Measurements from ENCODE around the gene CALD1. TPM values are rescaled to one million over a fixed set of nuclear protein-coding genes. Genes with fewer than 3 reads are reported as not detected.

The CALD1 gene
- total RNA-seq, 3 donors from 2014 or later, result 40.3 to 1,241 (median 134) TPM

GRCh38 chr7:134900166-134900982, 120.9 kb downstream of the CALD1 start:
- intact Hi-C loops (cut with DNase I, micrococcal nuclease), result no loop called here
- H3K4me3 ChIP-seq, result no peak overlapping the region
- H3K36me3 ChIP-seq (ENCODE audit: low read depth), result no peaks in the 10 kb centered on the region
- peaks cover 8% of the 10 kb centered on the region for H3K9me3 ChIP-seq
- TF ChIP-seq, protein P1, sequence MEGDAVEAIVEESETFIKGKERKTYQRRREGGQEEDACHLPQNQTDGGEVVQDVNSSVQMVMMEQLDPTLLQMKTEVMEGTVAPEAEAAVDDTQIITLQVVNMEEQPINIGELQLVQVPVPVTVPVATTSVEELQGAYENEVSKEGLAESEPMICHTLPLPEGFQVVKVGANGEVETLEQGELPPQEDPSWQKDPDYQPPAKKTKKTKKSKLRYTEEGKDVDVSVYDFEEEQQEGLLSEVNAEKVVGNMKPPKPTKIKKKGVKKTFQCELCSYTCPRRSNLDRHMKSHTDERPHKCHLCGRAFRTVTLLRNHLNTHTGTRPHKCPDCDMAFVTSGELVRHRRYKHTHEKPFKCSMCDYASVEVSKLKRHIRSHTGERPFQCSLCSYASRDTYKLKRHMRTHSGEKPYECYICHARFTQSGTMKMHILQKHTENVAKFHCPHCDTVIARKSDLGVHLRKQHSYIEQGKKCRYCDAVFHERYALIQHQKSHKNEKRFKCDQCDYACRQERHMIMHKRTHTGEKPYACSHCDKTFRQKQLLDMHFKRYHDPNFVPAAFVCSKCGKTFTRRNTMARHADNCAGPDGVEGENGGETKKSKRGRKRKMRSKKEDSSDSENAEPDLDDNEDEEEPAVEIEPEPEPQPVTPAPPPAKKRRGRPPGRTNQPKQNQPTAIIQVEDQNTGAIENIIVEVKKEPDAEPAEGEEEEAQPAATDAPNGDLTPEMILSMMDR (IDR thresholded peaks at IDR 0.05), result no peak
- DNase-seq (no peak), ATAC-seq (no peak)
- H3K4me1 ChIP-seq (ENCODE audit: low read depth), result no peaks in the 10 kb centered on the region

GRCh38 chr7:134901389-134902020, 122.1 kb downstream of the CALD1 start:
- H3K4me1 ChIP-seq (ENCODE audit: low read depth), result no peaks in the 10 kb centered on the region
- ATAC-seq (no peak), DNase-seq (no peak)
- TF ChIP-seq, protein P1 (IDR thresholded peaks at IDR 0.05), result no peak
- no peak overlapping the region for H3K4me3 ChIP-seq
- intact Hi-C loops (cut with DNase I, micrococcal nuclease), result no loop called here
- peaks cover 2% of the 10 kb centered on the region for H3K9me3 ChIP-seq
- no peaks in the 10 kb centered on the region for H3K36me3 ChIP-seq (ENCODE audit: low read depth)

DNA sequence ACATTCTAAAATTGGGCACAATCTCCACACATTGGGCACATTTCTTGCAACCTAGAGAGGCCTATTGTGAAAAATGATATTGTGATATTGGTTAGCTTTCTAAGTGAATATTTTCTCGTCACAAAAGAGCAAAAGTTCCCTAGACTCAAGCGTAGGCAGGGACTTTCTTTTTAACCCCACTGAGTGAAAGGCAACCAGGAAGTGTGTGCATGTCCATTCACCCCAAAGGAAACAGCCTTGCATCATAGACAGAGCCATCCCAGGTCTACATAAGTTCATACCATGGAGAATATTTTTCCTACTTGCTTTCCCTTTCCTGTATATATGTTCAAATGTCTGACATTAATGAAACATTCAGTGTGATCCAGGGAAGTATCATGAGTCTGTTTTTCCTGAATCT, 122.6 kb downstream of the CALD1 start:
- intact Hi-C loops (cut with DNase I, micrococcal nuclease), result no loop called here
- no peak for DNase-seq

GRCh38 chr7:134903073-134903790, 123.8 kb downstream of the CALD1 start:
- H3K9me3 ChIP-seq, result no peaks in the 10 kb centered on the region
- DNase-seq (no peak), ATAC-seq (no peak)
- TF ChIP-seq, protein P1 (IDR thresholded peaks at IDR 0.05), result no peak
- H3K36me3 ChIP-seq (ENCODE audit: low read depth), result no peaks in the 10 kb centered on the region
- intact Hi-C loops (cut with DNase I, micrococcal nuclease), result no loop called here
- no peak overlapping the region for H3K4me3 ChIP-seq
- H3K4me1 ChIP-seq (ENCODE audit: low read depth), result no peaks in the 10 kb centered on the region

More for the DNA sequence above, 122.6 kb downstream of the CALD1 start:
- no peaks in the 10 kb centered on the region for H3K9me3 ChIP-seq
- no peak for ATAC-seq
- no peaks in the 10 kb centered on the region for H3K36me3 ChIP-seq (ENCODE audit: low read depth)
- TF ChIP-seq, protein P1 (IDR thresholded peaks at IDR 0.05), result no peak
- H3K4me1 ChIP-seq (ENCODE audit: low read depth), result no peaks in the 10 kb centered on the region
- no peak overlapping the region for H3K4me3 ChIP-seq

DNA sequence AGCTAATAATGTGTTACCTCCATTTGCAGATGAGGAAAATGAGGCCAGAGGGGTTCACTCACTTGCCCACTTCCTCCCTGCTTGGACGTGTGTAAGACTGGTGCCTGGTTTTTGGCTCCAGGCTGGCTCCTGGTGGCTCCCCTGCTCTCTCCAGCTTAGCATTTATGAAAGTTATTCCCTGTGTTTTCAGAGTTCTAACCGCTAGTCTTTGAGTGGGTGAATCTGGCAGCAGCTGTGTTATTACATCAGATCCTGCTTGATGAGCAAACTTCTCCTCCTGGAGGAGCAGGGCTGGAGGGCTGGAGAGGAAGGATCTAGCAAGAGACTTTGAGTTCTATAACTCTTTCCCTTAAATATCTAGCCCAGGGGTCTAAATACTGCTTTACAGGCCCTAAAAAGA, 125.9 kb downstream of the CALD1 start:
- DNase-seq (peak in 1 of 3 donors; percentile 23), ATAC-seq (peak; percentile 54)
- H3K9me3 ChIP-seq, result no peaks in the 10 kb centered on the region
- no peaks in the 10 kb centered on the region for H3K36me3 ChIP-seq (ENCODE audit: low read depth)
- no peaks in the 10 kb centered on the region for H3K4me1 ChIP-seq (ENCODE audit: low read depth)
- intact Hi-C loops (cut with DNase I, micrococcal nuclease), result no loop called here
- TF ChIP-seq, protein P1 (IDR thresholded peaks at IDR 0.05), result no peak
- no peak overlapping the region for H3K4me3 ChIP-seq
